KOPT-K1 (cell line): ENCODE measurements around the gene SUCLG2.

Experiments
- H3K27ac ChIP-seq: fragments of 200-600 bp; sonication (generic); 2 replicates; pipeline ENCODE4 v1.5.1; 2016; ENCODE audit warnings: antibody characterized with exemption, mild to moderate bottlenecking, low read depth, low read length; ENCODE audit not compliant: poor library complexity, severe bottlenecking
- H3K36me3 ChIP-seq: fragments of 200-600 bp; sonication (generic); 2 replicates; pipeline ENCODE4 v1.5.1; 2017; ENCODE audit warnings: antibody characterized with exemption, mild to moderate bottlenecking, low read length, moderate library complexity; ENCODE audit not compliant: insufficient read depth
- H3K9me3 ChIP-seq: fragments of 200-600 bp; sonication (generic); 2 replicates; pipeline ENCODE4 v1.5.1; 2017; ENCODE audit warnings: antibody characterized with exemption, low read length, mild to moderate bottlenecking; ENCODE audit not compliant: insufficient read depth, poor library complexity, severe bottlenecking

SUCLG2 gene

DNA sequence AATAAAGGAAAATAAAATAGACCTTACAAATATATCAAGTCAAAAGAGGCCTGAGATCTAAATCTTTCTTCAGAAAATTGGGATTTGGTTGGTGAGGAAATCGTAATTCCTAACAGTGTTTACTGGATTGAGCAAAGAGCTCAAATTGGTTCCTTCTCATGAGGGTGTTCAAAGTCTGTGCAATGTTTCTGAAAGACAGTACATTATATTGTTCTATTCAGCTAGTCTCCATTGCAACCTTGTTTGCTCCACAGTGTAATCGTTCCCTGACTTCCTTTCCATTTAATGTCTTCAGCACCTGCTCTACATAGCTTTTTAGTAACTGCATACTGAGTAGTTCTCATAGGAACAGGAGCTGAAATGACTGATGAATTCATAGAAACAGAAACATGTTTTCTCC, 326.8 kb downstream of the SUCLG2 start:
- Histone ChIP-seq H3K36me3 (no peaks in the 10 kb centered on the region), H3K27ac (no peak overlapping the region), H3K9me3 (no peaks in the 10 kb centered on the region)

DNA sequence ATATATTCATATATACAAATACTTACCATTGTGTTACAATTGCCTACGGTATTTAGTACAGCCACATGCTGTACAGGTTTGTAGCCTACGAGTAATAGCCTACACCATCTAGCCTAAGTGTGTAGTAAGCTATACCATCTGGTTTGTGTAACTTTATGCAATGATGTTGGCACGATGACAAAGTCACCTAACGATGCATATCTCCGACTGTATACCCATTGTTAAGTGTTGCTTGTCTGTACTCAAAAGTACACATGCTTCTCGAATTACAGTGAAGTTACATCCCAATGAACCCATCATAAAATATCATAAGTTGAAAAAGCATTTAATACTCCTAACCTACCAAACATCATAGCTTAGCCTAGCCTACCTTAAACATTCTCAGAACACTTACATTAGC, 329.2 kb downstream of the SUCLG2 start:
- H3K36me3 ChIP-seq: no peaks in the 10 kb centered on the region
- no peak overlapping the region for H3K27ac ChIP-seq
- no peaks in the 10 kb centered on the region for H3K9me3 ChIP-seq
